CD8-positive, alpha-beta memory T cell (primary cell): ENCODE data around the gene EXPH5. TPM values are rescaled to one million over a fixed set of nuclear protein-coding genes. Genes with fewer than 3 reads are reported as not detected.

ENCODE experiments used
- CTCF ChIA-PET: fragments of 350-600 bp; sonication (Branson Sonifier 250); formaldehyde crosslinking; loops from one replicate; lab custom pipeline; 2021; ENCODE audit warnings: antibody characterized with exemption; lab: Charles Lee
- POLR2A ChIA-PET: fragments of 350-600 bp; sonication (Branson Sonifier 250); formaldehyde crosslinking; loops from one replicate; lab custom pipeline; 2021; ENCODE audit warnings: antibody characterized with exemption; lab: Charles Lee
- DNase-seq, 5 donors: peaks; one replicate each; pipeline versions ENCODE4 v3.0.0 to v3.0.0-alpha.2; 2020 to 2022; ENCODE audit warnings: mixed read lengths in 1 of 5
- H3K27ac ChIP-seq: one replicate; pipeline ENCODE4 v1.7.0; 2013; ENCODE audit warnings: low read depth, mild to moderate bottlenecking, low read length, moderate library complexity
- H3K27me3 ChIP-seq: 2 replicates; pipeline ENCODE4 v1.7.0; 2013; ENCODE audit warnings: low read length, mild to moderate bottlenecking; ENCODE audit not compliant: insufficient read depth, poor library complexity, severe bottlenecking
- H3K36me3 ChIP-seq: 2 replicates; pipeline ENCODE4 v1.7.0; 2013; ENCODE audit warnings: mild to moderate bottlenecking, low read length, moderate library complexity; ENCODE audit not compliant: insufficient read depth
- H3K4me1 ChIP-seq: 2 replicates; pipeline ENCODE4 v1.7.0; 2013; ENCODE audit warnings: mild to moderate bottlenecking, low read length, moderate library complexity; ENCODE audit not compliant: insufficient read depth
- H3K4me3 ChIP-seq: 2 replicates; pipeline ENCODE4 v1.7.0; 2013; ENCODE audit warnings: mild to moderate bottlenecking, low read length
- H3K9me3 ChIP-seq: 2 replicates; pipeline ENCODE4 v1.7.0; 2013; ENCODE audit warnings: mild to moderate bottlenecking, low read length
- H3K27ac Mint-ChIP-seq, 8 donors: one replicate each; pipeline ENCODE4 v1.8.0; 2020 to 2021; ENCODE audit warnings: mixed read lengths in 8 of 8, mild to moderate bottlenecking in 6 of 8, inconsistent platforms in 3 of 8, moderate library complexity in 3 of 8
- H3K27me3 Mint-ChIP-seq, 2 donors: one replicate each; pipeline ENCODE4 v1.8.0; 2020 to 2021; ENCODE audit warnings: mixed read lengths in 2 of 2, mild to moderate bottlenecking in 1 of 2, moderate library complexity in 1 of 2
- H3K36me3 Mint-ChIP-seq, 3 donors: one replicate each; pipeline ENCODE4 v1.8.0; 2020 to 2021; ENCODE audit warnings: mixed read lengths in 3 of 3, inconsistent platforms in 1 of 3, mild to moderate bottlenecking in 1 of 3
- H3K4me1 Mint-ChIP-seq, 3 donors: one replicate each; pipeline ENCODE4 v1.8.0; 2020 to 2021; ENCODE audit warnings: mixed read lengths in 3 of 3, inconsistent platforms in 1 of 3, mild to moderate bottlenecking in 1 of 3
- H3K4me3 Mint-ChIP-seq, 7 donors: one replicate each; pipeline ENCODE4 v1.8.0; 2020 to 2021; ENCODE audit warnings: mixed read lengths in 7 of 7, mild to moderate bottlenecking in 6 of 7, moderate library complexity in 4 of 7, inconsistent platforms in 2 of 7
- H3K9me3 Mint-ChIP-seq, 5 donors: one replicate each; pipeline ENCODE4 v1.8.0; 2020 to 2022; ENCODE audit warnings: mixed read lengths in 5 of 5, mild to moderate bottlenecking in 3 of 5, moderate library complexity in 2 of 5, inconsistent platforms in 1 of 5
- polyA plus RNA-seq: library from polyadenylated mRNA; unstranded; fragments of 300-500 nt; fragmentation: Illumina TruSeq; gene quantifications from one replicate; pipeline ENCODE4 v1.2.3, GENCODE V29; 2021
- total RNA-seq, 2 experiments: library from RNA; stranded (reverse); gene quantifications; one replicate each; pipeline ENCODE4 v1.2.3, GENCODE V29; 2021

EXPH5 gene
- total and polyA plus RNA-seq, 3 experiments from 2014 or later: 0.60 to 0.89 (median 0.85) TPM

DNA sequence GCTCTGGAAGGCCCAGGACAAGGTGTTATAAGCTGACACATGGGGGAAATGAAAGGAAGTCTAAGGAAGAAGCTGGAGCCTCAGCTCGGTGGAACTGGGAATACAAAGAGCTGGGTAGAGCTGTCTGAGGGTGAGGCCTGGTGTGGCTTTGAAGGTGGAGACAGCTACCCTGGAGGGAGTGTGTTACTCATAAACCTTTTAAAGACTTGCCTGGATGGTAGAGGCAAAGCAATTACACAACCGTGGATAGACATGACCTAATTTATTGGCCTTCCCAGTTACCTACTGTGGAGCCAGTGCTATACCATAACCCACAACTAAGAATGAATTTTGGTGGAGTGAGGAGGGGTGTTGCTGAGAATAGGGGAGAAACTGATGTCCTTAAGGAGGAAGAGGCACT is 22.6 kb downstream of the EXPH5 start:
- H3K36me3 Mint-ChIP-seq: peaks cover 0 to 5% (median 0%) of the 10 kb centered on the region in 3 donors
- peaks cover 0 to 4% (median 0%) of the 10 kb centered on the region in 3 donors for H3K4me1 Mint-ChIP-seq
- H3K9me3 Mint-ChIP-seq: peaks cover 0 to 4% (median 0%) of the 10 kb centered on the region in 5 donors
- Histone ChIP-seq H3K9me3 (no peaks in the 10 kb centered on the region), H3K27ac (no peak overlapping the region), H3K4me3 (no peak overlapping the region), H3K36me3 (no peaks in the 10 kb centered on the region), H3K27me3 (no peaks in the 10 kb centered on the region), H3K4me1 (no peaks in the 10 kb centered on the region)
- POLR2A ChIA-PET: no interaction called here
- DNase-seq: no peak
- peak overlapping the region in 2 of 8 donors; percentile 1 to 47 for H3K27ac Mint-ChIP-seq
- H3K27me3 Mint-ChIP-seq: no peaks in the 10 kb centered on the region
- CTCF ChIA-PET: no interaction called here
- no peak overlapping the region for H3K4me3 Mint-ChIP-seq

DNA sequence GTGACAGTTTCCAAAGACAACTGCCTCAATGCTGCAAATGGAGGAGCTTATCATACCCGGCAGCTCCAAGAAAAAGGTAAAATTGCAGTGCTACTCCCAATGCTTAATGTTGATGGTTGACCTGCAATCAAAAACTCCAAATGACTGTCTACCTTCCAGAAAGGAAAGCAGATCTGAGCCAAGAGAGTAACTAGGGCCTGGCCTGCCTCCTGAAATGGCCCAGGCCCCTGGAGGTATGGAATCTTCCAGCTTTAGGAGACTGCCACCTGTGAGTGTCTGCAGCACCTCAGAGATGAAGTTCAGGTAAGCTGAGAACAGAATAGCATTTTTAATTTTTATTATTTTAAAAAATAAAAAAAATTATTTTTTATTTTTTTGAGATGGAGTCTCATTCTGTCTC is 23.7 kb downstream of the EXPH5 start:
- H3K4me3 Mint-ChIP-seq: no peak overlapping the region
- no peaks in the 10 kb centered on the region for H3K27me3 ChIP-seq
- peaks cover 0 to 3% (median 0%) of the 10 kb centered on the region in 5 donors for H3K9me3 Mint-ChIP-seq
- H3K36me3 ChIP-seq: no peaks in the 10 kb centered on the region
- H3K9me3 ChIP-seq: no peaks in the 10 kb centered on the region
- H3K36me3 Mint-ChIP-seq: peaks cover 0 to 2% (median 0%) of the 10 kb centered on the region in 3 donors
- H3K27ac ChIP-seq: no peak overlapping the region
- H3K27ac Mint-ChIP-seq: no peak overlapping the region
- H3K4me3 ChIP-seq: no peak overlapping the region
- CTCF ChIA-PET: no interaction called here
- POLR2A ChIA-PET: no interaction called here
- no peaks in the 10 kb centered on the region for H3K27me3 Mint-ChIP-seq
- DNase-seq: no peak
- peaks cover 0 to 4% (median 0%) of the 10 kb centered on the region in 3 donors for H3K4me1 Mint-ChIP-seq
- no peaks in the 10 kb centered on the region for H3K4me1 ChIP-seq

DNA sequence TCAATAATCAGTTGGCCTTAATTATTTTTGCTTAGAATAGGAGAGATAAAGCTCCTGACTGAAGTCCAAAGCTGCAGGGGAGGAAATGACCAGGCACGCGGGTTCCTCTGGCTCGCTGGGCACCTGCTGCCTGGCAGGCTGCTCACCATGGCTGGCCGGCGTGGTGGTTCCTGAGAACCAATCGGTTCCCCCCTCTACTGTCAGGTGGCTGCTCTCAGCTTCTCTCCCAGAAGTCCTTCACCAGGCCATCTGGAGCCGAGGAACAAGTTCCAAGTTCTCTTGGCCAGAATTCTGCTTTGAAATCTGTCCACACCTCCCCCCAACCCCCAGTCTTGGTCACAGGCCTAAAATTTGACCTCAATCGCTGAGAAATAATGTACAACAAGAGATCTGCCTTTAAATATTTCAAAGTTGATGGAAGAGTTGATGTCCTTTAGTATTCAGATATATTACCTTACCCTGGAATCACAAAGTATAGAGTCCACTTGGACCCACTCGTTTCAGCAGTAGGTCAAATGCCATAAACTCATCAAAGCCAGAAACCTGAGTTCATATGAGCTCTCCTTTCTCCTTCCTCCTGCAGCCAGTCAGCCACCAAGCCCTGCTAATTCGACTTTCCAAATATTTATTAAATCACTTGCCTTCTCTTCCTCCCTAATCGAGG is 25.2 kb downstream of the EXPH5 start:
- Histone ChIP-seq H3K9me3 (no peaks in the 10 kb centered on the region), H3K36me3 (no peaks in the 10 kb centered on the region), H3K27me3 (no peaks in the 10 kb centered on the region), H3K27ac (no peak overlapping the region), H3K4me1 (no peaks in the 10 kb centered on the region), H3K4me3 (no peak overlapping the region)
- Mint-ChIP-seq H3K27me3 (no peaks in the 10 kb centered on the region), H3K4me1 (peaks cover 0 to 4% (median 0%) of the 10 kb centered on the region in 3 donors), H3K4me3 (no peak overlapping the region), H3K9me3 (no peaks in the 10 kb centered on the region), H3K36me3 (no peaks in the 10 kb centered on the region), H3K27ac (no peak overlapping the region)
- ChIA-PET CTCF (no interaction called here), POLR2A (no interaction called here)
- no peak for DNase-seq

DNA sequence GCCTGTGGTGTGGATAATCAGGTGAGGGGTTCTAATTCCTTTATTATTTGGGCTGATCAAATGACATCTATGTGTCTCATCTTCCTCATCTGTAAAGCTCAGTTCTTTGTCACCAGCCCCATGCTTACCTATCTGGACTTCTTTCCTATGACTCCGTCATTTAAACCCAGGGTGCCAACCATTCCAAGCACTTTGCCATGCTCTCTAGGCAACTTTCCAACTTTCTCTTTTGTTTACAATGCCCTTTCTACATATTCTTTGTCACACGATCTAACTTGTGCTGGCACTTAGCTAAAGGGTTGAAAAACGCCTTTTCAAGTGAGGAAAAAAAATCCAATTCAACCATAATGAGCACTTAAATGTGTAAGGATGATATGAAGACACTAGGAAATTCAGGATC is 27.9 kb downstream of the EXPH5 start:
- Mint-ChIP-seq H3K4me3 (no peak overlapping the region), H3K9me3 (no peaks in the 10 kb centered on the region), H3K4me1 (no peaks in the 10 kb centered on the region), H3K27me3 (no peaks in the 10 kb centered on the region), H3K27ac (no peak overlapping the region), H3K36me3 (no peaks in the 10 kb centered on the region)
- DNase-seq: no peak
- POLR2A ChIA-PET: no interaction called here
- no peaks in the 10 kb centered on the region for H3K27me3 ChIP-seq
- H3K9me3 ChIP-seq: no peaks in the 10 kb centered on the region
- CTCF ChIA-PET: no interaction called here
- H3K36me3 ChIP-seq: no peaks in the 10 kb centered on the region
- H3K4me1 ChIP-seq: no peaks in the 10 kb centered on the region
- no peak overlapping the region for H3K27ac ChIP-seq
- no peak overlapping the region for H3K4me3 ChIP-seq

DNA sequence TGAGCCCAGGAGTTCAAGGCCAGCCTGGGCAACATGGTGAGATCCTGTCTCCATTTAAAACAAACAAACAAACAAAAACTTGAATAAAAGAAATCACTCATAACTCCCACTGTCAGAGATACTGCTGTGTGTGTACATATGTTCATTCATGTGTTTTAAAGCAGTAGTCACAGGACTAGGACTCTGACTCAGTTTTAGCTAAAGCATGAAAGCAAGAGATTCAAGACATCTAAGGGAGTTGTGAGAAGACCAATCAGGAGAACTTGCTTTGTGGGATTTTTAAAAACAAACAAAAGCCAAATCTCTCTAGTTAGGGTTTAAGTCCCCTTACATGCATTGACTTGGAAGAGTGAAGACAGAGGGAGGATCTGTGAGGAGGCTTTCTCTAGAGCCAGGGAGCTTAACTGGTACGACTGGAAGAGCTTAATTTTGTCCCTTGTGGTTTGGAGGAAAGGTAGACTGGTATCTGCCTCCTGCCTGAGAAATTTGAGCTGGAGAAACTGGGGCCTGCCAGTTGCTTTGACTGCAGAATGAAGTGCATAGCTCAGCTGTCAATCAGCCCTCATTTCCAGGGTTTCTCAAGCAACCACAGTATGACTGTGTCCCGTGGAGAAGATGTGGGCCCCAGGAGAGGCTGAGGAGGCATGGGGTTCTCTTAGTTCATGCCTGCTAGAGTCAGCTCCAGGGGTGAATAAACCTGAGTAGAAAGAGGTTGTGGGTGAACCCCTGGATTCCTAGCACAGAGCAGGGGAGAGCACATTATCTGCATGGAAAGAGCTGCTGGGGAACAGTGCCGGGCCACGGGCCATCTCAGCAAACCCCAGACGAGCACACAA is 30.6 kb downstream of the EXPH5 start:
- Histone ChIP-seq H3K27me3 (no peaks in the 10 kb centered on the region), H3K36me3 (no peaks in the 10 kb centered on the region), H3K27ac (no peak overlapping the region), H3K4me3 (no peak overlapping the region), H3K9me3 (no peaks in the 10 kb centered on the region), H3K4me1 (peaks cover 16% of the 10 kb centered on the region)
- Mint-ChIP-seq H3K9me3 (no peaks in the 10 kb centered on the region), H3K4me3 (no peak overlapping the region), H3K27ac (peak overlapping the region in 1 of 8 donors; percentile 26), H3K4me1 (peaks cover 10 to 23% (median 18%) of the 10 kb centered on the region in 3 donors), H3K27me3 (no peaks in the 10 kb centered on the region), H3K36me3 (no peaks in the 10 kb centered on the region)
- no peak for DNase-seq
- ChIA-PET CTCF (no interaction called here), POLR2A (no interaction called here)

DNA sequence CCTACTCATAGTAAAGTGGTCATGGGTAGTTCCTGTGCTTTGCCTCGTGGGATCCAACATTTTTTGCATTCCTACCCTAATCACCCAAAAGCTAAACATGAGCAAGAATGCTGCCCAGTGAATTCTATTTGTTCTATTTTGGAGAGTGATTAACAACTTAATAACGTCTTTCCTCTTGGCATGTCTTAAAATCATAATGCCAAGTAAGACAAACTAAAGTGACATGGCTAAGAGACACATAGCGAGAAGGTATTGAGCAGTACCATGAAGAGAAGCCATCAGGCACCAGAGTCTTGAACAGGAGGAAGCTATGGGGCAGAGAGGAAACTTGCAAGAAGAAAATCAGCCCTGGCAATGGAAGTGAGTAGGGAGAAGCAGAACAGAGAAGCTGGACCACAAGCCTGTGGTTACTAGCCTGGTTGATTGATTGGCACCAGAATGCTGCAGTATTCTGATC is 32.0 kb downstream of the EXPH5 start:
- Mint-ChIP-seq H3K4me3 (no peak overlapping the region), H3K4me1 (peaks cover 10 to 23% (median 18%) of the 10 kb centered on the region in 3 donors), H3K36me3 (no peaks in the 10 kb centered on the region), H3K9me3 (no peaks in the 10 kb centered on the region), H3K27me3 (peaks cover 0 to 3% of the 10 kb centered on the region in 2 donors), H3K27ac (no peak overlapping the region)
- H3K9me3 ChIP-seq: no peaks in the 10 kb centered on the region
- H3K27me3 ChIP-seq: no peaks in the 10 kb centered on the region
- DNase-seq: no peak
- no peak overlapping the region for H3K4me3 ChIP-seq
- H3K27ac ChIP-seq: no peak overlapping the region
- ChIA-PET CTCF (no interaction called here), POLR2A (no interaction called here)
- no peaks in the 10 kb centered on the region for H3K36me3 ChIP-seq
- peaks cover 16% of the 10 kb centered on the region for H3K4me1 ChIP-seq

DNA sequence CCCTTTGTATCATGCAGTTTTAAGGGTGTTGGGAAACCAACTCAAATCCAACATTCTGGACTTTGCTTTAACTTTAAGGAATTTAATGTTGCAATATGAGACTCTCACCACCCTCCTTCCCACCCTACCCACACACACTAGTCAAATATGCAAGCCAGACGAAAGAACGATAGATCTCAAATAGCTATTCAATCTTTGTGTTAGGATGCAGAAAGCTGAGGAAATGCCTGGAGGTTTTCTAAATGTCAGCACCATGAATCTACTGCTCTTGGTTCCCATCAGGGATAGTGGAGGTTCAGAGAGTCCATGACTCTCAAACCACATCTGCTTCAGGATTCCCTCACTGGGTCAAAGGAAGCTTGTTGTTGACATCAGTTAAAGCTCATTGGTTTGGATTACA is 33.7 kb downstream of the EXPH5 start:
- peaks cover 0 to 3% of the 10 kb centered on the region in 2 donors for H3K27me3 Mint-ChIP-seq
- no peak for DNase-seq
- Histone ChIP-seq H3K27me3 (no peaks in the 10 kb centered on the region), H3K9me3 (no peaks in the 10 kb centered on the region), H3K4me3 (no peak overlapping the region), H3K27ac (no peak overlapping the region), H3K4me1 (peaks cover 16% of the 10 kb centered on the region), H3K36me3 (no peaks in the 10 kb centered on the region)
- no peaks in the 10 kb centered on the region for H3K36me3 Mint-ChIP-seq
- ChIA-PET CTCF (no interaction called here), POLR2A (no interaction called here)
- peak overlapping the region in 1 of 8 donors; percentile 47 for H3K27ac Mint-ChIP-seq
- H3K4me1 Mint-ChIP-seq: peaks cover 10 to 23% (median 18%) of the 10 kb centered on the region in 3 donors
- no peaks in the 10 kb centered on the region for H3K9me3 Mint-ChIP-seq
- H3K4me3 Mint-ChIP-seq: no peak overlapping the region

DNA sequence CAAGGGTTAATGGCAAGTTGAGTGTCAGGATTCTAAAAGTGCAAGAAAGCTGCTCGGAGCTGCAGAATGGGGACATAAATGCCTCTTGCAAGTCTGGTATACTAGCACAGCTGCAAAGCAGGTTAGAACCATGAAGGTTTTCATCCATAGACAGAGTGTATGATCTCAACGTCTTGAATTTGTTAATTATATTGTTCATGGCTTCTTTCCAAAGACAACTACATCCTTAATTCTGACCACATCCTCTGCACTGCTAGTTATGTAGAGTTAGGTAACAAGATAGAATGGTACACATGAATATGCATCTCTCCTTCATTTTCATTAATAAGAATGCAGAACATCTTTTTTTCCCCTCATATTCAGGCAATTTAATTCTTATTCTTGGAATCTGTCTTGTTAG is 34.2 kb downstream of the EXPH5 start:
- Histone ChIP-seq H3K4me3 (no peak overlapping the region), H3K27me3 (no peaks in the 10 kb centered on the region), H3K27ac (no peak overlapping the region), H3K36me3 (no peaks in the 10 kb centered on the region), H3K9me3 (no peaks in the 10 kb centered on the region), H3K4me1 (peaks cover 16% of the 10 kb centered on the region)
- POLR2A ChIA-PET: no interaction called here
- H3K36me3 Mint-ChIP-seq: no peaks in the 10 kb centered on the region
- H3K9me3 Mint-ChIP-seq: no peaks in the 10 kb centered on the region
- peaks cover 10 to 23% (median 18%) of the 10 kb centered on the region in 3 donors for H3K4me1 Mint-ChIP-seq
- peak overlapping the region in 2 of 7 donors; percentile 0 to 3 for H3K4me3 Mint-ChIP-seq
- peak overlapping the region in 1 of 8 donors; percentile 29 for H3K27ac Mint-ChIP-seq
- peak in 1 of 5 donors; percentile 13 for DNase-seq
- CTCF ChIA-PET: interaction anchor here (1.0 kb wide), 1 partner anchor 34 kb away, joined by 3 read pairs; the partner anchor contains the start of gene EXPH5
- H3K27me3 Mint-ChIP-seq: peaks cover 0 to 3% of the 10 kb centered on the region in 2 donors
